RWPE2 (cell line): ENCODE data around the gene TECR.
A peak's percentile ranks its signal among the peaks of the same experiment; 100 is the strongest.

ENCODE experiments used
- ATAC-seq: fragments of 200-7000 bp; cut with Tn5 transposase; 3 replicates; pipeline ENCODE4 v1.9.1; 2021; ENCODE audit warnings: low read depth
- DNase-seq: peaks from one replicate; pipeline ENCODE4 v3.0.0-alpha.2; 2020; ENCODE audit warnings: low spot score
- H3K27ac ChIP-seq: fragments of 450-650 bp; 2 replicates; pipeline ENCODE4 v1.5.1; 2017; ENCODE audit warnings: mild to moderate bottlenecking; ENCODE audit not compliant: poor library complexity, severe bottlenecking
- H3K27me3 ChIP-seq: fragments of 250-450 bp; sonication (Bioruptor Pico); 2 replicates; pipeline ENCODE4 v1.5.1; 2021; ENCODE audit warnings: mild to moderate bottlenecking, moderate library complexity; ENCODE audit not compliant: insufficient read depth, poor library complexity, severe bottlenecking
- H3K36me3 ChIP-seq: fragments of 250-450 bp; sonication (Bioruptor Pico); 2 replicates; pipeline ENCODE4 v1.5.1; 2020; ENCODE audit warnings: low read depth, mild to moderate bottlenecking, moderate library complexity
- H3K4me1 ChIP-seq: fragments of 250-450 bp; sonication (Bioruptor Pico); 2 replicates; pipeline ENCODE4 v1.5.1; 2021; ENCODE audit warnings: mild to moderate bottlenecking, moderate library complexity; ENCODE audit not compliant: insufficient read depth, poor library complexity, severe bottlenecking
- H3K4me3 ChIP-seq: fragments of 250-450 bp; sonication (Bioruptor Pico); 2 replicates; pipeline ENCODE4 v1.5.1; 2021; ENCODE audit warnings: mild to moderate bottlenecking, moderate library complexity; ENCODE audit not compliant: severe bottlenecking
- H3K9me3 ChIP-seq: fragments of 250-450 bp; sonication (Bioruptor Pico); 2 replicates; pipeline ENCODE4 v1.5.1; 2021; ENCODE audit warnings: mild to moderate bottlenecking, moderate library complexity; ENCODE audit not compliant: severe bottlenecking
- CTCF ChIP-seq: fragments of 450-650 bp; IDR thresholded peaks from one replicate; pipeline ENCODE4 v1.5.1; 2017; ENCODE audit warnings: mild to moderate bottlenecking, moderate library complexity; ENCODE audit not compliant: poor library complexity, severe bottlenecking

TECR gene

DNA sequence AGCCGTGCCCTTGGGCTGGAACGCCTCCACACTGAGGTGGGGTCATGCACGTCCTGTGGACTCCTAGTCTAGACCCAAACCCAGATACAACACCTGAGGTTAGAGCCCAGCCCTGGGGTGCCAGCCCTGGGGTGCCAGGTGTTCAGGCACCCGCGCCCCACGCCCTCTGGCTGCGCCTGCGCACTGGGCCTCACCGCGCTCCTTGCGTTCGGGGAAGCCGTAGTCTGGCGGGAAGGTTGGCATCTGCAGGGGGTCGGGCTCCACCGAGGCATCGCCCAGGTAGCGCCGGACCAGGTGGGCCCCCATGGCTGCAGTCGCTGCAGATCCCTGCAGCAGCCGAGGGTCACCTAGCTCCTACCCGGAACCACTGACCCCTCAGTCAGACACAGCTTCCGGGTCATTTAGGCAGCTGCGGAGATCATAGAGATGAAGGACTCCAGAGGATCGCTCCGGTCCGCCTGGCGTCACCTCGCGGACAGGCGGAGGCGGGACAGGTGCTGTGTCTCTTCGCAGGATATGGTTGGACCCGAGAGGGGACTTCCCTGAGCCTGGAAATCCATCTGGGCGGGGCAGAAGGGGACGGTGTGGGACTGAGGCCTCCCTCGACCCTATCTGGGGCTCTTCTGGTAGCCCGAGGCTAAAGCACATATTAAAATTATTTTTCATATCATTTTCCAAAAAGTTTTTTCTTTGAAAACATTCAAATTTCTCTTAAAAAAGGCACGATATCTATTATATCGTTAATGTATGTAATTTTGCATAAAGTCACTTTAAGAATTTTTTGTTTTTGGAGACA is 42.5 kb downstream of the TECR start, which contains the start of gene NDUFB7:
Gene NDUFB7, minus strand, starts transcription at position 372 of the 796 bp plus-strand sequence. Its CDS starts 66 bp downstream, at position 306.
- Histone ChIP-seq H3K27me3 (no peaks in the 10 kb centered on the region), H3K27ac (peak within 1 kb of the TSS; percentile 22), H3K36me3 (0 out of 2 replicates have a peak, but pooled peaks cover 5% of the 10 kb centered on the region), H3K4me3 (peak within 1 kb of the TSS; percentile 98), H3K9me3 (no peaks in the 10 kb centered on the region), H3K4me1 (peaks cover 4% of the 10 kb centered on the region)
- peak; percentile 96 for TF ChIP-seq CTCF
- DNase-seq (peak; percentile 92), ATAC-seq (peak; percentile 91)

GRCh38 chr19:14575428-14575980 is 46.1 kb downstream of the TECR start:
- Histone ChIP-seq H3K4me3 (no peak overlapping the region), H3K36me3 (no peaks in the 10 kb centered on the region), H3K9me3 (no peaks in the 10 kb centered on the region), H3K4me1 (peaks cover 4% of the 10 kb centered on the region), H3K27ac (no peak overlapping the region), H3K27me3 (no peaks in the 10 kb centered on the region)
- TF ChIP-seq CTCF: no peak
- ATAC-seq: no peak
- DNase-seq: no peak

GRCh38 chr19:14576363-14576762 is 47.0 kb downstream of the TECR start:
- no peak for ATAC-seq
- Histone ChIP-seq H3K9me3 (no peaks in the 10 kb centered on the region), H3K4me3 (no peak overlapping the region)

GRCh38 chr19:14577264-14577663 is 47.9 kb downstream of the TECR start:
- H3K27ac ChIP-seq: no peak overlapping the region
- DNase-seq (no peak), ATAC-seq (no peak)
- H3K4me1 ChIP-seq: peaks cover 4% of the 10 kb centered on the region
- no peak overlapping the region for H3K4me3 ChIP-seq
- no peak for TF ChIP-seq CTCF
- H3K9me3 ChIP-seq: no peaks in the 10 kb centered on the region
- H3K36me3 ChIP-seq: no peaks in the 10 kb centered on the region
- H3K27me3 ChIP-seq: no peaks in the 10 kb centered on the region

More at GRCh38 chr19:14576363-14576762, 47.0 kb downstream of the TECR start:
- Histone ChIP-seq H3K4me1 (peaks cover 4% of the 10 kb centered on the region), H3K36me3 (no peaks in the 10 kb centered on the region), H3K27ac (no peak overlapping the region), H3K27me3 (no peaks in the 10 kb centered on the region)
- DNase-seq: no peak
- TF ChIP-seq CTCF: no peak
